ENCODE data around the gene MRPL1. TPM values are rescaled to one million over a fixed set of nuclear protein-coding genes. Genes with fewer than 3 reads are reported as not detected.

The MRPL1 gene
- total RNA-seq, 1 donor from 2014 or later: 48.5 TPM

GRCh38 chr4:77917601-77918000, 55.0 kb downstream of the MRPL1 start:
- Histone ChIP-seq H3K4me2 (no peak overlapping the region), H3K9me3 (ENCODE audit: low read depth) (no peaks in the 10 kb centered on the region), H3K36me3 (no peaks in the 10 kb centered on the region), H3K4me3 (no peak overlapping the region), H3K79me2 (ENCODE audit: low read depth) (no peaks in the 10 kb centered on the region), H3K9ac (no peak overlapping the region), H3K27ac (no peak overlapping the region), H2AFZ (replicated peaks) (no peak overlapping the region), H3K27me3 (no peaks in the 10 kb centered on the region), H3F3A (ENCODE audit: low read depth) (no peaks in the 10 kb centered on the region), H4K20me1 (ENCODE audit: low read depth) (no peaks in the 10 kb centered on the region), H3K4me1 (no peaks in the 10 kb centered on the region)
- Mint-ChIP-seq H3K4me1 (no peaks in the 10 kb centered on the region), H3K36me3 (no peaks in the 10 kb centered on the region), H3K9me3 (no peaks in the 10 kb centered on the region), H3K27ac (no peak overlapping the region), H3K27me3 (ENCODE audit: insufficient read depth, low read depth) (no peaks in the 10 kb centered on the region), H3K4me3 (no peak overlapping the region)
- TF ChIP-seq CTCF (IDR thresholded peaks at IDR 0.05): no peak
- TF ChIP-seq EZH2 (IDR thresholded peaks at IDR 0.05): no peak
- no peak for DNase-seq (ENCODE audit: low spot score)

GRCh38 chr4:77920371-77920770, 57.7 kb downstream of the MRPL1 start:
- Mint-ChIP-seq H3K27ac (no peak overlapping the region), H3K4me3 (no peak overlapping the region), H3K4me1 (no peaks in the 10 kb centered on the region), H3K36me3 (peaks cover 7% of the 10 kb centered on the region), H3K27me3 (ENCODE audit: insufficient read depth, low read depth) (no peaks in the 10 kb centered on the region), H3K9me3 (peaks cover 6% of the 10 kb centered on the region)
- Histone ChIP-seq H3K27ac (no peak overlapping the region), H3K79me2 (ENCODE audit: low read depth) (no peaks in the 10 kb centered on the region), H3K4me3 (no peak overlapping the region), H3K27me3 (no peaks in the 10 kb centered on the region), H3K4me1 (no peaks in the 10 kb centered on the region), H3K4me2 (no peak overlapping the region), H4K20me1 (ENCODE audit: low read depth) (no peaks in the 10 kb centered on the region), H3F3A (ENCODE audit: low read depth) (no peaks in the 10 kb centered on the region), H2AFZ (replicated peaks) (no peak overlapping the region), H3K9ac (no peak overlapping the region), H3K9me3 (ENCODE audit: low read depth) (no peaks in the 10 kb centered on the region), H3K36me3 (peaks cover under 1% of the 10 kb centered on the region)
- TF ChIP-seq EZH2phosphoT487 (IDR thresholded peaks at IDR 0.05) (no peak), EZH2 (IDR thresholded peaks at IDR 0.05) (no peak), CTCF (IDR thresholded peaks at IDR 0.05) (no peak)
- DNase-seq (ENCODE audit: low spot score): no peak

GRCh38 chr4:77921701-77922100, 59.1 kb downstream of the MRPL1 start:
- TF ChIP-seq EZH2 (IDR thresholded peaks at IDR 0.05): no peak
- no peak for TF ChIP-seq CTCF (IDR thresholded peaks at IDR 0.05)
- TF ChIP-seq EZH2phosphoT487 (IDR thresholded peaks at IDR 0.05): no peak

More at GRCh38 chr4:77921701-77922100, 59.1 kb downstream of the MRPL1 start:
- no peaks in the 10 kb centered on the region for H3K27me3 ChIP-seq
- peaks cover 6% of the 10 kb centered on the region for H3K36me3 ChIP-seq
- H3F3A ChIP-seq (ENCODE audit: low read depth): no peaks in the 10 kb centered on the region
- H3K27me3 Mint-ChIP-seq (ENCODE audit: insufficient read depth, low read depth): no peaks in the 10 kb centered on the region
- no peaks in the 10 kb centered on the region for H3K9me3 ChIP-seq (ENCODE audit: low read depth)
- peaks cover 8% of the 10 kb centered on the region for H3K9me3 Mint-ChIP-seq
- H3K4me1 Mint-ChIP-seq: no peaks in the 10 kb centered on the region
- no peak overlapping the region for H2AFZ ChIP-seq (replicated peaks)
- H3K4me1 ChIP-seq: no peaks in the 10 kb centered on the region
- no peak overlapping the region for H3K4me2 ChIP-seq
- H4K20me1 ChIP-seq (ENCODE audit: low read depth): no peaks in the 10 kb centered on the region
- H3K27ac ChIP-seq: no peak overlapping the region
- no peak overlapping the region for H3K4me3 ChIP-seq
- H3K27ac Mint-ChIP-seq: no peak overlapping the region
- H3K79me2 ChIP-seq (ENCODE audit: low read depth): no peaks in the 10 kb centered on the region
- no peak overlapping the region for H3K4me3 Mint-ChIP-seq
- H3K9ac ChIP-seq: no peak overlapping the region
- no peak for DNase-seq (ENCODE audit: low spot score)
- H3K36me3 Mint-ChIP-seq: peaks cover 10% of the 10 kb centered on the region

Data from neural progenitor cell (in vitro differentiated cells).